Prostate gland (tissue), 2 donors: Measurements from ENCODE around the gene B4GALNT4. TPM values are rescaled to one million over a fixed set of nuclear protein-coding genes. Genes with fewer than 3 reads are reported as not detected.

Experiments used
- DNase-seq: peaks from one replicate; pipeline ENCODE4 v3.0.0-alpha.2; 2019; ENCODE audit warnings: low spot score
- H3K27ac ChIP-seq, 2 donors: fragments of 200-600 bp; sonication (generic); 2 replicates each; pipeline ENCODE4 v1.5.1; 2017 to 2019
- H3K27me3 ChIP-seq: fragments of 200-600 bp; sonication (generic); replicated peaks from 2 replicates; pipeline ENCODE4 v1.5.1; 2019; ENCODE audit not compliant: insufficient read depth
- H3K36me3 ChIP-seq, 2 donors: fragments of 200-600 bp; sonication (generic); 1 replicate in 1 of 2; 2 replicates in 1 of 2; pipeline versions ENCODE4 v1.5.1 to v1.8.1; 2017 to 2019
- H3K4me1 ChIP-seq: fragments of 200-600 bp; sonication (generic); replicated peaks from 2 replicates; pipeline ENCODE4 v1.5.1; 2019
- H3K4me3 ChIP-seq, 2 donors: fragments of 200-600 bp; sonication (generic); 2 replicates each; pipeline ENCODE4 v1.5.1; 2017 to 2019
- H3K9me3 ChIP-seq: fragments of 200-600 bp; sonication (generic); 2 replicates; pipeline ENCODE4 v1.5.1; 2017
- POLR2A ChIP-seq: fragments of 450-650 bp; IDR thresholded peaks from one replicate; pipeline ENCODE4 v1.6.1; 2016; ENCODE audit warnings: antibody characterized with exemption, mild to moderate bottlenecking
- POLR2AphosphoS5 ChIP-seq: sonication (generic); formaldehyde crosslinking; IDR thresholded peaks from one replicate; pipeline ENCODE4 v1.6.1; 2017; ENCODE audit warnings: antibody characterized with exemption
- WGBS: methylation state at CpG from one replicate; pipeline ENCODE4 v1.1.5; 2018; 5-methylcytosine and 5-hydroxymethylcytosine counted together
- intact Hi-C: fragments of 100-400 bp; cut with DNase I; formaldehyde crosslinking; loops from one replicate; pipeline ENCODE4 v1.14.2; 2022
- total RNA-seq, 2 donors: library from RNA; depleted of rRNA; stranded (reverse); fragments of >200 nt; gene quantifications; one replicate each; pipeline ENCODE4 v1.1.0, GENCODE V29; 2016
- TF ChIP-seq, protein P1 (sequence below), 4 experiments: fragments of 200-600 bp in 2 of 4; fragments of 450-650 bp in 2 of 4; sonication (generic) in 2 of 4; IDR thresholded peaks; 1 replicate in 3 of 4; 2 replicates in 1 of 4; pipeline ENCODE4 v1.5.1; 2016 to 2019; ENCODE audit warnings: antibody characterized with exemption in 4 of 4, mild to moderate bottlenecking in 2 of 4, moderate library complexity in 2 of 4

The B4GALNT4 gene
- total RNA-seq, 2 donors from 2014 or later = 5.8 to 14.2 TPM

DNA sequence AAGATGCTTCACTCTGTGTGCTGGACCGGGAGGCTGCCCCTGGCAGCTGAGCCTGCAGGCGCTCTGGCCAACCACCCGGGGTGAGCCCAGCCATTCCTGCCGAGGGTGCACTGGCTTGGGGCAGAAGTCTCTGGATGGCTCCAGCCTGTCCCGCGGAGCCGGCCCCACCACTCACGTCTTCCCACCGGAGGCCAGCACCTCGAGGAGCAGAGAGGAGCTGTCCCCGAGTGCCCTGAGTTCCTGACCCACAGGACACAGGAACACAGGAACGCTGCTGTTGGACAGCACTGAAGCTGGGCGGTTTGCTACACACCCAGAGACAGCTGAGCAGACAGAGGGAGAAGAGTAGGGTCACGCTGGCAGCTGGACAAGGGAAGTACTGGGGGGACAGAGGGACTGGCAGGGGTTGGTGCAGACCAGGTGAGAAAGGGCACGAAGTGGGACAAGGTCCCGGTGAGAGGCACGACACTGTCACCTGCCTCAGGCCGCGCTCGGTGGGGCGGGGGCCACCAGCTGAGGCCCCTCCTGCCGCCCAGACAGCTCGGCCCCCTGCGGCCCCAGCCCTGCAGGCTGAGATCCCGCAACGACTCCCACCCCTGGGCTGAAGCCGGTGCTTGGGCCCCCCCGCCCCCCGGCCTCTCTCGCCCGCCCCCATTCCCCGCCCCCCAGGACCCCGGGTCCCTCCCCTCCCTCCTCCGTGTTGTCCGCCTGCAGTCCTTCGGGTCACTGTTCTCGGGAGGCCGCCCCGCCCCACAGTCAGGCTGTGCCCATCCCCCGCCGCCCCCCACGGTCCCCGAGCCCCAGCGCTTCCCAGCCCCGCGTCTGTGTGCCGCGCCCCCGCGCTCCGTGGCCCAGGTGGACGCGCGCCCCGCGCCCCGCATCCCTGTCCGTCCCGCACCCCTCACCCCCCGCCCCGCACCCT lies 624 bp upstream of the B4GALNT4 start:
- peak overlapping the region; percentile 10 to 32 for H3K4me3 ChIP-seq

DNA sequence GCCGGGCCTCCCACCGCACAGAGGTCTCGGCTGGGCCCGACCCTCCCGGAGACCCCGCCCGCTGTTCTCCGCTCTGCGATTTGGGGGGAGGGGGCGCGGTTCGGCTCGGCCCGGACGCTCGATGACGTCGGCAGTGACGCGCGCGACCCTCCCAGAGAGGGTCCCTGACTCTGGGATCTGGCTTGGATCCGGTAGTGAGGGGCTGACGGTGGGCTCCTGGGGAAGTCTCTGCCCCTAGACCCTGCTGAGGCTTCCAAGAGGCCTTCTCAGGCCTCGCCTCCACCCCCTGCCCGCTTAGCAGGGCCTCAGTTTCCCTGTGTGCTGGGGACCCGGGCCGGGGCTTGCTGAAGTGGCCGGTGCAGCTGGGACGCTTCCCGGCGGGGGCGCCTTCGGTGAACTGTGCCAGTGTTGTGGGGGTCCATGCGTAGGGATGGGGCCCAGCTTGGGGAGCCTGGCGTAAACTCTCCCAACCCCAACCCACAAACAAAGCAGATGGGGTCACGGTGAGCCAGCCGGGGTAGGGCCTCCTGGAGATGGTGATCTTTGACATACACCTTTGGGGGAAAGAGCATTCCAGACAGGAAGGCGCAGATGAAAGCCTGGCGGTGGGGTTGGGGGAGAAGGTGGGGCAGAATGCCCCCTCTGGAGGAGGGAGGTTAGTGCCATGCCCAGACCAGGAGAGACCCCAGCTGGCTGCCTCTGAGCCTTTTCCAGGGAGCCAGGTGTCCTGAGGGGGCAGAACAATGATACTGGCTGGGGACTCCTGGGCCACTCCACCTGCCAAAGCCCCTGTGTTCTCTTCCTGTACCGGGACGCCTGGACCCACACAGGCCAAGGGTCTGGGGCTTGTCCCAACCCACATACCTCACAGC lies 1.0 kb downstream of the B4GALNT4 start:
- Histone ChIP-seq H3K27ac (no peak overlapping the region), H3K36me3 (no peaks in the 10 kb centered on the region), H3K9me3 (no peaks in the 10 kb centered on the region), H3K4me3 (peak overlapping the region in 1 of 2 donors; percentile 5), H3K4me1 (no peaks in the 10 kb centered on the region), H3K27me3 (no peaks in the 10 kb centered on the region)
- intact Hi-C loops = no loop called here
- WGBS = 23% methylated on average over 42 of the region's 42 CpGs
- TF ChIP-seq, protein P1, sequence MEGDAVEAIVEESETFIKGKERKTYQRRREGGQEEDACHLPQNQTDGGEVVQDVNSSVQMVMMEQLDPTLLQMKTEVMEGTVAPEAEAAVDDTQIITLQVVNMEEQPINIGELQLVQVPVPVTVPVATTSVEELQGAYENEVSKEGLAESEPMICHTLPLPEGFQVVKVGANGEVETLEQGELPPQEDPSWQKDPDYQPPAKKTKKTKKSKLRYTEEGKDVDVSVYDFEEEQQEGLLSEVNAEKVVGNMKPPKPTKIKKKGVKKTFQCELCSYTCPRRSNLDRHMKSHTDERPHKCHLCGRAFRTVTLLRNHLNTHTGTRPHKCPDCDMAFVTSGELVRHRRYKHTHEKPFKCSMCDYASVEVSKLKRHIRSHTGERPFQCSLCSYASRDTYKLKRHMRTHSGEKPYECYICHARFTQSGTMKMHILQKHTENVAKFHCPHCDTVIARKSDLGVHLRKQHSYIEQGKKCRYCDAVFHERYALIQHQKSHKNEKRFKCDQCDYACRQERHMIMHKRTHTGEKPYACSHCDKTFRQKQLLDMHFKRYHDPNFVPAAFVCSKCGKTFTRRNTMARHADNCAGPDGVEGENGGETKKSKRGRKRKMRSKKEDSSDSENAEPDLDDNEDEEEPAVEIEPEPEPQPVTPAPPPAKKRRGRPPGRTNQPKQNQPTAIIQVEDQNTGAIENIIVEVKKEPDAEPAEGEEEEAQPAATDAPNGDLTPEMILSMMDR (IDR thresholded peaks at IDR 0.05) = no peak
- TF ChIP-seq POLR2A (no peak), POLR2AphosphoS5 (no peak)
- DNase-seq = no peak

More for the DNA sequence above, 624 bp upstream of the B4GALNT4 start:
- WGBS = 5% methylated on average over 20 of the region's 61 CpGs
- intact Hi-C loops = no loop called here
- H3K36me3 ChIP-seq = no peaks in the 10 kb centered on the region
- TF ChIP-seq POLR2AphosphoS5 (no peak), POLR2A (no peak)
- TF ChIP-seq, protein P1 (IDR thresholded peaks at IDR 0.05) = no peak
- DNase-seq = no peak
- no peak overlapping the region for H3K27ac ChIP-seq
- no peaks in the 10 kb centered on the region for H3K9me3 ChIP-seq
- no peaks in the 10 kb centered on the region for H3K27me3 ChIP-seq
- no peaks in the 10 kb centered on the region for H3K4me1 ChIP-seq

- no peak for DNase-seq
- Histone ChIP-seq H3K9me3 (no peaks in the 10 kb centered on the region), H3K27me3 (no peaks in the 10 kb centered on the region), H3K4me1 (no peaks in the 10 kb centered on the region), H3K27ac (no peak overlapping the region), H3K36me3 (no peaks in the 10 kb centered on the region), H3K4me3 (no peak overlapping the region)
- intact Hi-C loops = no loop called here
- TF ChIP-seq, protein P1 (IDR thresholded peaks at IDR 0.05) = no peak
- TF ChIP-seq POLR2A (no peak), POLR2AphosphoS5 (no peak)
- WGBS = 82% methylated on average over 5 of the region's 5 CpGs
These were observed 1.8 kb downstream of the B4GALNT4 start for GRCh38 chr11:371051-371450.

DNA sequence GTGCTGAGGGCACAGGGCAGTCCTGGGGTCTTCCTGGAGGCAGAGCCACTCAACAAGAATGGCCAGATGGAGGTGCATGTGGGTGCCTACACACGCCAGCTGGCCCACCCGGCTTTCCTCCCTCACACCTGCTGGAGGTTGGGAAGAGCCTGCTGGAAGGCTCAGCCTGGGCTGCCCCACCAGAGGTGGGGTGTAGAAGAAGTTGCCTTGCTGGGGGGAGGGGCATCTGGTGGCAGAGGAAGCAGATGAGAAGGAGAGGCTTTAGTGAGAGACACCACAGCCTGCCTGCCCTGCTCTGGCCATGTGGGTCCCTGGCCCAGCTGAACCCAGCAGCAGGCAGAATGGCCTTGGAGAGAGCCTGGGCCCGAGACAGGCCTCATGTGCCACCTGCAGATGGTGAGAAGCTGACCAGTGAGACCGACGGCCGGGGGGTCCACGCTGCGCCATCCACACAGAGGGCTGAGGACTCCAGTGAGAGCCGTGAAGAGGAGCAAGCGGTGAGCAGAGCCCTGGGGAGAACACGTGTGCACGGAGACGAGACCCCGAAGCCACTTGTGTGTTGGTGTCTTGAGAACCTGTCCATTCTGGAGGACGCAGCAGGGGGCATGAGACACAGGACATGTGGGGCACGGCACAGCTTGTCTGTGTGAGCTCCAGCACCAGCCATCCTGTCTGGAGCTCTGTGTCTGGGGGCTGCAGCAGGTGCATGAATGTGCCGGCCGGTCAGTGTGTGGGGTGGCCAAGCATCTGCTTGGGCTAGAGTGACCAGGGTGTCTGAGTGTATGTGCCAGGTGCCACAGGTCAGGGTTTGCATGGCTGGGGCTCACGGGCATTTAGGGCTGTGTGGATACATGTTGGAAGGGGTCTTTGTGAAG lies 2.7 kb downstream of the B4GALNT4 start:
- no peaks in the 10 kb centered on the region for H3K4me1 ChIP-seq
- no peak for DNase-seq
- 86% methylated on average over 19 of the region's 19 CpGs for WGBS
- TF ChIP-seq, protein P1 (IDR thresholded peaks at IDR 0.05) = no peak
- TF ChIP-seq POLR2A = no peak
- TF ChIP-seq POLR2AphosphoS5 = no peak
- H3K36me3 ChIP-seq = no peaks in the 10 kb centered on the region
- no peak overlapping the region for H3K4me3 ChIP-seq
- no peaks in the 10 kb centered on the region for H3K9me3 ChIP-seq
- H3K27me3 ChIP-seq = no peaks in the 10 kb centered on the region
- no peak overlapping the region for H3K27ac ChIP-seq
- intact Hi-C loops = no loop called here
